ENCODE measurements around the gene PTPN3.

The PTPN3 gene

DNA sequence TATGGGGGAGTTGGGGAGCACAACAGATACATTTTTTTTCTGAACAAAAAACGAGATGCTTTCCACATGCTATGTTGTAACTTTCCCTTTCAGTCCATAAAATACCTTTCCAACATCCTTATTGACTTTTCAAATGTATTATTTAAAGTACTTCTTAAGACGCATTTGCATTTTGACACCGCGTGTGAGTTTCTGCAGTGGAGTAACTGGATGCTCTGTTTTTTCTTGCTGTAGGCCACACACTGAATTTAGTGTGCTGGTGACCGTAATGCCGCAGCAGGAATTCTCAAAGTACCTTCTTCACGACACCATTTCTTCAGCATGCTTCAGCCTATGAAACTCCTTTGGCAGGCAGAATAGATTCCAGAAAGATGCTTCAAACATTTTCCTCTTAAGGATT lies 163.0 kb downstream of the PTPN3 start:
- DNase-seq (ENCODE audit: low read depth): no peak
- TF ChIP-seq, protein P1, sequence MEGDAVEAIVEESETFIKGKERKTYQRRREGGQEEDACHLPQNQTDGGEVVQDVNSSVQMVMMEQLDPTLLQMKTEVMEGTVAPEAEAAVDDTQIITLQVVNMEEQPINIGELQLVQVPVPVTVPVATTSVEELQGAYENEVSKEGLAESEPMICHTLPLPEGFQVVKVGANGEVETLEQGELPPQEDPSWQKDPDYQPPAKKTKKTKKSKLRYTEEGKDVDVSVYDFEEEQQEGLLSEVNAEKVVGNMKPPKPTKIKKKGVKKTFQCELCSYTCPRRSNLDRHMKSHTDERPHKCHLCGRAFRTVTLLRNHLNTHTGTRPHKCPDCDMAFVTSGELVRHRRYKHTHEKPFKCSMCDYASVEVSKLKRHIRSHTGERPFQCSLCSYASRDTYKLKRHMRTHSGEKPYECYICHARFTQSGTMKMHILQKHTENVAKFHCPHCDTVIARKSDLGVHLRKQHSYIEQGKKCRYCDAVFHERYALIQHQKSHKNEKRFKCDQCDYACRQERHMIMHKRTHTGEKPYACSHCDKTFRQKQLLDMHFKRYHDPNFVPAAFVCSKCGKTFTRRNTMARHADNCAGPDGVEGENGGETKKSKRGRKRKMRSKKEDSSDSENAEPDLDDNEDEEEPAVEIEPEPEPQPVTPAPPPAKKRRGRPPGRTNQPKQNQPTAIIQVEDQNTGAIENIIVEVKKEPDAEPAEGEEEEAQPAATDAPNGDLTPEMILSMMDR (IDR thresholded peaks at IDR 0.05; ENCODE audit: low read depth, low read length, missing control alignments): no peak
- H3K4me3 ChIP-seq (ENCODE audit: low read depth, low read length): no peak overlapping the region

DNA sequence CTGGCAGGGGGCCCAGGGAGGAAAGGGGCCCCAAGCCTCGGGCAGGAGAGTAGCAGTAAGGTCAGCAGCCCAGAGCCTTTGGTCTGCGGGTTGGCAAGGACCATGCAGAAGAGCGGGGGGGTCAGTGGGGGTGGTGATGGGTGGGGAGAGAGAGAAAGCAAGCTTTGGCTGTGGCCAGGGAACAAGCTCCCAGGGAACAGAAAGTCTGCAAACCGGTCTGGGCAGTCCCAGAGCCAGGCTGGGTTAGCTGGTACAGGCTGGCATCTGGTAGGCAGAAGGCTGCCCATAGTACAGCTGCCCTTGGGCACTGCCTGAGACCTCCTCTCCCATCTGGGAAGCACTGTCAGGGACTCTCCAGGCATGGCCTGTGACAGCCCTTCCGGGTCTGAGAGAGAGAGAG lies 166.8 kb downstream of the PTPN3 start:
- H3K4me3 ChIP-seq (ENCODE audit: low read depth, low read length): no peak overlapping the region
- no peak for DNase-seq (ENCODE audit: low read depth)
- TF ChIP-seq, protein P1 (IDR thresholded peaks at IDR 0.05; ENCODE audit: low read depth, low read length, missing control alignments): no peak

- no peak for DNase-seq (ENCODE audit: low read depth)
- TF ChIP-seq, protein P1 (IDR thresholded peaks at IDR 0.05; ENCODE audit: low read depth, low read length, missing control alignments): no peak
- H3K4me3 ChIP-seq (ENCODE audit: low read depth, low read length): no peak overlapping the region
These were observed 168.4 kb downstream of the PTPN3 start for GRCh38 chr9:109329638-109330258.

- no peak for DNase-seq (ENCODE audit: low read depth)
- TF ChIP-seq, protein P1 (IDR thresholded peaks at IDR 0.05; ENCODE audit: low read depth, low read length, missing control alignments): no peak
- no peak overlapping the region for H3K4me3 ChIP-seq (ENCODE audit: low read depth, low read length)
These were observed 169.0 kb downstream of the PTPN3 start for GRCh38 chr9:109328978-109329637.

Measured in GM12864 (cell line).